Measurements from ENCODE around the gene SPAG5. TPM values are rescaled to one million over a fixed set of nuclear protein-coding genes. Genes with fewer than 3 reads are reported as not detected.

The SPAG5 gene
- total and polyA plus RNA-seq, 10 of the 15 experiments (the other 5 are each of a cell fraction or from before 2014, with no cell fraction given) = 73.5 to 171 (median 106) TPM

GRCh38 chr17:28530250-28530649 lies 68.6 kb downstream of the SPAG5 start:
- no peaks in the 10 kb centered on the region for H3K9me3 ChIP-seq (replicated peaks; ENCODE audit: control insufficient read depth, insufficient read depth, low read length)
- FAIRE-seq = no peak
- no peak overlapping the region for H2AFZ ChIP-seq (ENCODE audit: control insufficient read depth, low read depth, low read length)
- no peak overlapping the region for H3K27ac ChIP-seq (ENCODE audit: control insufficient read depth, insufficient read depth)
- H3K4me3 ChIP-seq = no peak overlapping the region
- intact Hi-C loops (cut with micrococcal nuclease; ENCODE audit: unreplicated experiment) (no loop called here), in situ Hi-C loops (cut with MboI) (no loop called here)
- CTCF ChIA-PET = no interaction called here
- H3K36me3 ChIP-seq (ENCODE audit: control insufficient read depth in 2 of 2, insufficient read depth in 2 of 2, low read length in 1 of 2) = no peaks in the 10 kb centered on the region; a peak in 1 of 4 replicates
- 50% methylated on average over 4 of the region's 4 CpGs for whole genome bisulfite sequencing (ENCODE audit: insufficient coverage, insufficient replicate concordance, low lambda C conversion rate, missing lambda C conversion rate)
- SMC1A ChIA-PET (ENCODE audit: uncharacterized antibody, unreplicated experiment) = interaction anchor here (1.5 kb wide), 1 partner anchor 45 kb away, joined by 3 read pairs; no protein-coding TSS in a partner anchor
- TF ChIP-seq MEF2A (IDR thresholded peaks at IDR 0.05; ENCODE audit: insufficient read depth, low read depth, low read length) = no peak
- TF ChIP-seq SRF (IDR thresholded peaks at IDR 0.05; ENCODE audit: low read depth in 2 of 2, low read length in 2 of 2) = no peak
- TF ChIP-seq CBX3 (IDR thresholded peaks at IDR 0.05; ENCODE audit: borderline replicate concordance, low read depth) = no peak
- TF ChIP-seq KLF5 (IDR thresholded peaks at IDR 0.05; ENCODE audit: partially characterized antibody) = no peak
- DNase-seq (ENCODE audit: low read depth, low spot score) = no peak
- no peaks in the 10 kb centered on the region for H3K79me2 ChIP-seq (ENCODE audit: control insufficient read depth, insufficient read depth, low read length)
- H3K4me1 ChIP-seq (ENCODE audit: control insufficient read depth, insufficient read depth, low read length) = no peaks in the 10 kb centered on the region
- POLR2A ChIA-PET = interaction anchor here (1.0 kb wide), 1 partner anchor 27 kb away, joined by 3 read pairs; no protein-coding TSS in a partner anchor
- no peak overlapping the region for H3K4me2 ChIP-seq (ENCODE audit: control insufficient read depth, insufficient read depth)
- no peaks in the 10 kb centered on the region; a peak in 1 of 4 replicates for H3K27me3 ChIP-seq (replicated peaks in 1 of 2; ENCODE audit: control insufficient read depth in 2 of 2, insufficient read depth in 2 of 2, low read length in 1 of 2)
- H3K9ac ChIP-seq (ENCODE audit: control insufficient read depth, insufficient read depth, low read length) = no peak overlapping the region
- RAD21 ChIA-PET (ENCODE audit: unreplicated experiment) = no interaction called here
- BruUV-seq (replicated peaks) = no TSS peak
- no peak for ATAC-seq
- no peaks in the 10 kb centered on the region for H4K20me1 ChIP-seq (ENCODE audit: control insufficient read depth, insufficient read depth)

DNA sequence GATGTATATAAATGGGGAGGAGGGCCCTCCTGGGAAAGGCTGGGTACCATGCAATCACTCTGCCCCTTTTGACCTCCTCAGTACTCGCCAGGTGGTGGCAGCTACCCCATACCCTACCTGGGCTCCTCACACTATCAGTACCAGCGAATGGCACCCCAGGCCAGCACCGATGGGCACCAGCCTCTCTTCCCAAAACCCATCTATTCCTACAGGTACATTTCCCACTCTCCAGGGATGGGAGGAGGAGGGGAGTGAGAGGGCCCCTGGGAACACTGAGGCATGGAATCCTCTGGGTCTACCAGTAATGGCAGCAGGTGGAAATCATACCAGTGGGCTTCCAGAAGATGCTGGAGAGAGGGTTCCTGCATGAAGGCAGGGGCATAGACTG lies 69.8 kb downstream of the SPAG5 start:
- ChIA-PET POLR2A (interaction anchor here (0.6 kb wide), 2 partner anchors 15 to 131 kb away, joined by 3 to 4 read pairs; no protein-coding TSS in a partner anchor), CTCF (interaction anchor here (1.2 to 1.5 kb wide), 2 partner anchors 12 to 32 kb away, joined by 3 to 4 read pairs; no protein-coding TSS in a partner anchor), SMC1A (ENCODE audit: uncharacterized antibody, unreplicated experiment) (interaction anchor here (1.5 kb wide), 1 partner anchor 44 kb away, joined by 3 read pairs; no protein-coding TSS in a partner anchor), RAD21 (ENCODE audit: unreplicated experiment) (no interaction called here)
- ATAC-seq (no peak), DNase-seq (ENCODE audit: low read depth, low spot score) (no peak), FAIRE-seq (no peak)
- Histone ChIP-seq H3K27me3 (replicated peaks in 1 of 2; ENCODE audit: control insufficient read depth in 2 of 2, insufficient read depth in 2 of 2, low read length in 1 of 2) (no peaks in the 10 kb centered on the region; a peak in 1 of 4 replicates), H2AFZ (ENCODE audit: control insufficient read depth, low read depth, low read length) (no peak overlapping the region), H3K4me2 (ENCODE audit: control insufficient read depth, insufficient read depth) (no peak overlapping the region), H3K9me3 (replicated peaks; ENCODE audit: control insufficient read depth, insufficient read depth, low read length) (no peaks in the 10 kb centered on the region), H3K4me3 (no peak overlapping the region), H3K27ac (ENCODE audit: control insufficient read depth, insufficient read depth) (no peak overlapping the region), H3K36me3 (ENCODE audit: control insufficient read depth in 2 of 2, insufficient read depth in 2 of 2, low read length in 1 of 2) (no peaks in the 10 kb centered on the region; a peak in 1 of 4 replicates), H3K4me1 (ENCODE audit: control insufficient read depth, insufficient read depth, low read length) (no peaks in the 10 kb centered on the region), H3K9ac (ENCODE audit: control insufficient read depth, insufficient read depth, low read length) (no peak overlapping the region), H3K79me2 (ENCODE audit: control insufficient read depth, insufficient read depth, low read length) (no peaks in the 10 kb centered on the region), H4K20me1 (ENCODE audit: control insufficient read depth, insufficient read depth) (no peaks in the 10 kb centered on the region)
- intact Hi-C loops (cut with micrococcal nuclease; ENCODE audit: unreplicated experiment) = no loop called here
- in situ Hi-C loops (cut with MboI) = no loop called here
- WGBS (ENCODE audit: insufficient coverage, insufficient replicate concordance, low lambda C conversion rate, missing lambda C conversion rate) = 11% methylated on average over 3 of the region's 3 CpGs
- TF ChIP-seq SP1 (IDR thresholded peaks at IDR 0.05; ENCODE audit: low read depth, low read length) = no peak
- TF ChIP-seq HDAC6 (IDR thresholded peaks at IDR 0.05; ENCODE audit: unreplicated experiment) = no peak
- TF ChIP-seq, protein P1, sequence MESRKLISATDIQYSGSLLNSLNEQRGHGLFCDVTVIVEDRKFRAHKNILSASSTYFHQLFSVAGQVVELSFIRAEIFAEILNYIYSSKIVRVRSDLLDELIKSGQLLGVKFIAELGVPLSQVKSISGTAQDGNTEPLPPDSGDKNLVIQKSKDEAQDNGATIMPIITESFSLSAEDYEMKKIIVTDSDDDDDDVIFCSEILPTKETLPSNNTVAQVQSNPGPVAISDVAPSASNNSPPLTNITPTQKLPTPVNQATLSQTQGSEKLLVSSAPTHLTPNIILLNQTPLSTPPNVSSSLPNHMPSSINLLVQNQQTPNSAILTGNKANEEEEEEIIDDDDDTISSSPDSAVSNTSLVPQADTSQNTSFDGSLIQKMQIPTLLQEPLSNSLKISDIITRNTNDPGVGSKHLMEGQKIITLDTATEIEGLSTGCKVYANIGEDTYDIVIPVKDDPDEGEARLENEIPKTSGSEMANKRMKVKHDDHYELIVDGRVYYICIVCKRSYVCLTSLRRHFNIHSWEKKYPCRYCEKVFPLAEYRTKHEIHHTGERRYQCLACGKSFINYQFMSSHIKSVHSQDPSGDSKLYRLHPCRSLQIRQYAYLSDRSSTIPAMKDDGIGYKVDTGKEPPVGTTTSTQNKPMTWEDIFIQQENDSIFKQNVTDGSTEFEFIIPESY (IDR thresholded peaks at IDR 0.05) = no peak
- TF ChIP-seq, protein P2, sequence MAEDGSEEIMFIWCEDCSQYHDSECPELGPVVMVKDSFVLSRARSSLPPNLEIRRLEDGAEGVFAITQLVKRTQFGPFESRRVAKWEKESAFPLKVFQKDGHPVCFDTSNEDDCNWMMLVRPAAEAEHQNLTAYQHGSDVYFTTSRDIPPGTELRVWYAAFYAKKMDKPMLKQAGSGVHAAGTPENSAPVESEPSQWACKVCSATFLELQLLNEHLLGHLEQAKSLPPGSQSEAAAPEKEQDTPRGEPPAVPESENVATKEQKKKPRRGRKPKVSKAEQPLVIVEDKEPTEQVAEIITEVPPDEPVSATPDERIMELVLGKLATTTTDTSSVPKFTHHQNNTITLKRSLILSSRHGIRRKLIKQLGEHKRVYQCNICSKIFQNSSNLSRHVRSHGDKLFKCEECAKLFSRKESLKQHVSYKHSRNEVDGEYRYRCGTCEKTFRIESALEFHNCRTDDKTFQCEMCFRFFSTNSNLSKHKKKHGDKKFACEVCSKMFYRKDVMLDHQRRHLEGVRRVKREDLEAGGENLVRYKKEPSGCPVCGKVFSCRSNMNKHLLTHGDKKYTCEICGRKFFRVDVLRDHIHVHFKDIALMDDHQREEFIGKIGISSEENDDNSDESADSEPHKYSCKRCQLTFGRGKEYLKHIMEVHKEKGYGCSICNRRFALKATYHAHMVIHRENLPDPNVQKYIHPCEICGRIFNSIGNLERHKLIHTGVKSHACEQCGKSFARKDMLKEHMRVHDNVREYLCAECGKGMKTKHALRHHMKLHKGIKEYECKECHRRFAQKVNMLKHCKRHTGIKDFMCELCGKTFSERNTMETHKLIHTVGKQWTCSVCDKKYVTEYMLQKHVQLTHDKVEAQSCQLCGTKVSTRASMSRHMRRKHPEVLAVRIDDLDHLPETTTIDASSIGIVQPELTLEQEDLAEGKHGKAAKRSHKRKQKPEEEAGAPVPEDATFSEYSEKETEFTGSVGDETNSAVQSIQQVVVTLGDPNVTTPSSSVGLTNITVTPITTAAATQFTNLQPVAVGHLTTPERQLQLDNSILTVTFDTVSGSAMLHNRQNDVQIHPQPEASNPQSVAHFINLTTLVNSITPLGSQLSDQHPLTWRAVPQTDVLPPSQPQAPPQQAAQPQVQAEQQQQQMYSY (CRISPR knock-in tag; IDR thresholded peaks at IDR 0.05) = no peak
- BruUV-seq (replicated peaks) = no TSS peak

Measured in GM12878 (cell line).